PC-3 (cell line): ENCODE measurements around the gene LARP4B.

Experiments
- CTCF ChIP-seq: fragments of 300-600 bp; sonication (generic); conservative IDR thresholded peaks from 2 replicates; pipeline ENCODE4 v1.5.1; 2017; ENCODE audit warnings: antibody characterized with exemption, low read depth, mild to moderate bottlenecking, low read length
- EZH2 ChIP-seq: fragments of 300-600 bp; sonication (generic); IDR thresholded peaks from one replicate; pipeline ENCODE4 v1.6.1; 2017; ENCODE audit warnings: antibody characterized with exemption, mild to moderate bottlenecking, low read length; ENCODE audit not compliant: unreplicated experiment

GRCh38 chr10:920450-920849, 11.1 kb downstream of the LARP4B start:
- TF ChIP-seq CTCF (no peak), EZH2 (no peak)
